Measurements from ENCODE around the gene PDE2A. TPM values are rescaled to one million over a fixed set of nuclear protein-coding genes. Genes with fewer than 3 reads are reported as not detected.
A peak's percentile ranks its signal among the peaks of the same experiment; 100 is the strongest.

PDE2A gene
- total RNA-seq, 6 experiments from 2014 or later = 11.2 to 46.3 (median 22.8) TPM

GRCh38 chr11:72637926-72638325 lies 36.3 kb downstream of the PDE2A start:
- Histone ChIP-seq H3K27ac (peak overlapping the region in 1 of 3 donors; percentile 16), H3K27me3 (no peaks in the 10 kb centered on the region), H3K4me1 (peaks cover 0 to 11% (median 4%) of the 10 kb centered on the region in 4 donors)

DNA sequence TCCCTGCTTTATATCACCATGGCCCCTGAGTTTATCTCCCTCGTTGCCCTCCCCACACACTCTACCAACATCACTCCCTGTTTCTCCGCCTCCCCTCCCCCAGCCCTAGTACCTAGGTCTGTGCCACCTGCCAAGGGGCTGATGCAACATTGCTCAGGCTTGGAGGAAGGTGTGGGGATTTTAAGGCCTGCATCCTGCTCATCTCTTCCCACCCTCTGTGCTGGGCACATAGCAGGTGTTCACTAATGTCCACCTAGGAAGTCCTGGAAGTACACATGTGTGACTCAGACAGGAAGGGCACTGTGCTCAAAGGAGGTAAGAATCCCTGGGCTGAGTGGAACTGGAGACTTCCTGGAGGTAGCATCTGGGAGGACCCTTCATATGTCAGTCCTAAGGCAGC lies 37.0 kb downstream of the PDE2A start:
- peaks cover 0 to 7% (median 2%) of the 10 kb centered on the region in 4 donors for H3K4me1 ChIP-seq
- ATAC-seq (no peak), DNase-seq (no peak)
- H3K4me3 ChIP-seq = no peak overlapping the region
- intact Hi-C loops (cut with DNase I) = no loop called here
- H3K27me3 ChIP-seq = no peaks in the 10 kb centered on the region
- no peaks in the 10 kb centered on the region for H3K36me3 ChIP-seq
- H3K9me3 ChIP-seq = no peaks in the 10 kb centered on the region
- no peak for TF ChIP-seq POLR2A (IDR thresholded peaks at IDR 0.05)
- TF ChIP-seq, protein P1, sequence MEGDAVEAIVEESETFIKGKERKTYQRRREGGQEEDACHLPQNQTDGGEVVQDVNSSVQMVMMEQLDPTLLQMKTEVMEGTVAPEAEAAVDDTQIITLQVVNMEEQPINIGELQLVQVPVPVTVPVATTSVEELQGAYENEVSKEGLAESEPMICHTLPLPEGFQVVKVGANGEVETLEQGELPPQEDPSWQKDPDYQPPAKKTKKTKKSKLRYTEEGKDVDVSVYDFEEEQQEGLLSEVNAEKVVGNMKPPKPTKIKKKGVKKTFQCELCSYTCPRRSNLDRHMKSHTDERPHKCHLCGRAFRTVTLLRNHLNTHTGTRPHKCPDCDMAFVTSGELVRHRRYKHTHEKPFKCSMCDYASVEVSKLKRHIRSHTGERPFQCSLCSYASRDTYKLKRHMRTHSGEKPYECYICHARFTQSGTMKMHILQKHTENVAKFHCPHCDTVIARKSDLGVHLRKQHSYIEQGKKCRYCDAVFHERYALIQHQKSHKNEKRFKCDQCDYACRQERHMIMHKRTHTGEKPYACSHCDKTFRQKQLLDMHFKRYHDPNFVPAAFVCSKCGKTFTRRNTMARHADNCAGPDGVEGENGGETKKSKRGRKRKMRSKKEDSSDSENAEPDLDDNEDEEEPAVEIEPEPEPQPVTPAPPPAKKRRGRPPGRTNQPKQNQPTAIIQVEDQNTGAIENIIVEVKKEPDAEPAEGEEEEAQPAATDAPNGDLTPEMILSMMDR (IDR thresholded peaks at IDR 0.05) = no peak
- 77% methylated on average over 2 of the region's 2 CpGs for WGBS (ENCODE audit: insufficient coverage, low coverage, low lambda C conversion rate, missing lambda C conversion rate)
- no peak overlapping the region for H3K27ac ChIP-seq

More at GRCh38 chr11:72637926-72638325, 36.3 kb downstream of the PDE2A start:
- 80% methylated on average over 3 of the region's 8 CpGs for WGBS (ENCODE audit: insufficient coverage, low coverage, low lambda C conversion rate, missing lambda C conversion rate)
- ATAC-seq = no peak
- TF ChIP-seq, protein P1 (IDR thresholded peaks at IDR 0.05) = no peak
- no peak for TF ChIP-seq POLR2A (IDR thresholded peaks at IDR 0.05)
- intact Hi-C loops (cut with DNase I) = no loop called here
- H3K36me3 ChIP-seq = no peaks in the 10 kb centered on the region
- H3K9me3 ChIP-seq = no peaks in the 10 kb centered on the region
- no peak overlapping the region for H3K4me3 ChIP-seq
- DNase-seq = no peak

DNA sequence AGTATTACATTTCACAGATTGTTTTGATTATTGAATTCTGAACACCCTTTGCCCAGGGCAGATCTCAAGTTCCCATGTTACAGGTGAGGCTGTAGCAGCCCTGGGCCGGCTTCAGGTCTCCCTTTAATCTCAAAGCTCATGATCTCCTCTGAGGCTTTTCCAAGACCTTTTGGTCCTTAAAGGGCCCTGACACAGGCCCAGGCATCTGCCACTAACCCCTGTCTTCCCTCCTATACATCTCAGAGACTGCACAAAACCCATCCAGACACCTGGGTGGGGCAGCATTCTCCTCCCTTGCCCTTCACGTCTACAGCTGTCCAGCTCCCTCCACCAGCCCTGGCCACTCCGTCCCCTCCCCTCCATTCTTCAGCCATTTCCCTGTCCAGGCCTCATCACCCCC lies 37.8 kb downstream of the PDE2A start:
- Histone ChIP-seq H3K36me3 (no peaks in the 10 kb centered on the region), H3K27me3 (no peaks in the 10 kb centered on the region), H3K4me3 (no peak overlapping the region), H3K27ac (peak overlapping the region in 2 of 3 donors; percentile 16 to 31), H3K9me3 (no peaks in the 10 kb centered on the region), H3K4me1 (no peaks in the 10 kb centered on the region)
- TF ChIP-seq, protein P1 (IDR thresholded peaks at IDR 0.05) = no peak
- TF ChIP-seq POLR2A (IDR thresholded peaks at IDR 0.05) = no peak
- ATAC-seq = no peak
- intact Hi-C loops (cut with DNase I) = no loop called here
- no peak for DNase-seq
- WGBS (ENCODE audit: insufficient coverage, low coverage, low lambda C conversion rate, missing lambda C conversion rate) = 62% methylated on average over 2 of the region's 3 CpGs

- no peaks in the 10 kb centered on the region for H3K4me1 ChIP-seq
- no peak for ATAC-seq
- no peak overlapping the region for H3K4me3 ChIP-seq
- intact Hi-C loops (cut with DNase I) = no loop called here
- no peaks in the 10 kb centered on the region for H3K9me3 ChIP-seq
- H3K27ac ChIP-seq = peak overlapping the region in 1 of 3 donors; percentile 16
- no peaks in the 10 kb centered on the region for H3K27me3 ChIP-seq
- no peak for DNase-seq
- 40% methylated on average over 4 of the region's 6 CpGs for WGBS (ENCODE audit: insufficient coverage, low coverage, low lambda C conversion rate, missing lambda C conversion rate)
- no peak for TF ChIP-seq POLR2A (IDR thresholded peaks at IDR 0.05)
- TF ChIP-seq, protein P1 (IDR thresholded peaks at IDR 0.05) = no peak
- no peaks in the 10 kb centered on the region for H3K36me3 ChIP-seq
Observed at GRCh38 chr11:72635933-72636332, 38.3 kb downstream of the PDE2A start.
